H1 (cell line): ENCODE data around the gene LYPD4. TPM values are rescaled to one million over a fixed set of nuclear protein-coding genes. Genes with fewer than 3 reads are reported as not detected.

Source experiments
- CTCF ChIA-PET: fragments of 300-600 bp; sonication (Branson Sonifier 250); formaldehyde crosslinking; loops from one replicate; lab custom pipeline; 2021; ENCODE audit not compliant: partially characterized antibody; lab: Charles Lee
- POLR2A ChIA-PET: fragments of 300-600 bp; sonication (Branson Sonifier 250); formaldehyde crosslinking; loops from one replicate; lab custom pipeline; 2021; ENCODE audit warnings: inconsistent platforms; ENCODE audit not compliant: partially characterized antibody; lab: Charles Lee
- DNase-seq, 2 experiments: peaks; one replicate each; pipeline versions ENCODE4 v3.0.0 to v3.0.0-alpha.2; 2010 to 2022; ENCODE audit warnings: low spot score in 2 of 2, low read depth in 1 of 2, mixed read lengths in 1 of 2
- FAIRE-seq: peaks from 2 replicates; lab custom pipeline; 2011; peaks lifted over from hg19 to GRCh38; lab: Jason Lieb, UNC
- H2AFZ ChIP-seq: 2 replicates; pipeline ENCODE4 v1.8.1; 2012; ENCODE audit warnings: low read length, inconsistent platforms
- H2AK5ac ChIP-seq: 2 replicates; pipeline ENCODE4 v1.6.1; 2013; ENCODE audit warnings: low read depth, low read length
- H2BK120ac ChIP-seq: replicated peaks from 2 replicates; pipeline ENCODE3; 2013; ENCODE audit warnings: low read depth, low read length, inconsistent platforms
- H2BK12ac ChIP-seq: 2 replicates; pipeline ENCODE4 v1.6.1; 2013; ENCODE audit warnings: low read depth, low read length
- H2BK15ac ChIP-seq: 2 replicates; pipeline ENCODE4 v1.6.1; 2013; ENCODE audit warnings: low read length
- H2BK20ac ChIP-seq: 2 replicates; pipeline ENCODE4 v1.6.1; 2013; ENCODE audit warnings: low read length
- H2BK5ac ChIP-seq: 2 replicates; pipeline ENCODE4 v1.6.1; 2013; ENCODE audit warnings: low read depth, low read length
- H3K14ac ChIP-seq: 2 replicates; pipeline ENCODE4 v1.6.1; 2013; ENCODE audit warnings: inconsistent platforms; ENCODE audit not compliant: insufficient read length
- H3K18ac ChIP-seq: 2 replicates; pipeline ENCODE4 v1.6.1; 2013; ENCODE audit warnings: low read length; ENCODE audit errors: extremely low read depth
- H3K23ac ChIP-seq: 2 replicates; pipeline ENCODE4 v1.6.1; 2013; ENCODE audit warnings: inconsistent platforms; ENCODE audit not compliant: insufficient read length
- H3K23me2 ChIP-seq: 2 replicates; pipeline ENCODE4 v1.6.1; 2013; ENCODE audit warnings: low read depth, low read length
- H3K27ac ChIP-seq: 2 replicates; pipeline ENCODE4 v1.6.1; 2011; ENCODE audit warnings: low read depth, low read length, inconsistent platforms
- H3K27me3 ChIP-seq, 4 experiments: replicated peaks in 1 of 4; 1 replicate in 1 of 4; 2 replicates in 3 of 4; pipeline versions ENCODE4 v1.6.1 to v1.8.1; 2011 to 2013; ENCODE audit warnings: low read length in 3 of 4, mild to moderate bottlenecking in 3 of 4, inconsistent platforms in 2 of 4, mixed read lengths in 2 of 4, moderate library complexity in 1 of 4; ENCODE audit not compliant: control insufficient read depth in 3 of 4, insufficient read depth in 3 of 4; ENCODE audit errors: extremely low read depth in 1 of 4
- H3K36me3 ChIP-seq, 4 experiments: 2 replicates each; pipeline versions ENCODE4 v1.6.1 to v1.8.1; 2011 to 2013; ENCODE audit warnings: mild to moderate bottlenecking in 4 of 4, low read length in 3 of 4, moderate library complexity in 2 of 4, control low read depth in 1 of 4, inconsistent platforms in 1 of 4; ENCODE audit not compliant: insufficient read depth in 4 of 4, control insufficient read depth in 2 of 4
- H3K4ac ChIP-seq: replicated peaks from 2 replicates; pipeline ENCODE3; 2013; ENCODE audit warnings: low read length, low read depth, mixed read lengths, inconsistent platforms; ENCODE audit not compliant: insufficient read length
- H3K4me1 ChIP-seq, 4 experiments: replicated peaks in 1 of 4; 1 replicate in 1 of 4; 2 replicates in 3 of 4; pipeline versions ENCODE4 v1.6.1 to v1.8.1; 2011 to 2013; ENCODE audit warnings: low read length in 3 of 4, inconsistent platforms in 2 of 4, mixed read lengths in 1 of 4; ENCODE audit not compliant: insufficient read depth in 4 of 4, control insufficient read depth in 3 of 4
- H3K4me2 ChIP-seq, 2 experiments: 2 replicates each; pipeline versions ENCODE4 v1.6.1 to v1.8.1; 2011 to 2013; ENCODE audit warnings: low read depth in 2 of 2, low read length in 2 of 2, control low read depth in 1 of 2, inconsistent platforms in 1 of 2, mild to moderate bottlenecking in 1 of 2; ENCODE audit not compliant: insufficient read depth in 1 of 2
- H3K4me3 ChIP-seq, 4 experiments: fragments of 200-600, 300-600 bp in 1 of 4; sonication (generic), shearing (Covaris generic), sonication (Bioruptor Twin) in 1 of 4; 2 replicates each; pipeline versions ENCODE4 v1.5.1 to v1.8.1; 2011 to 2016; ENCODE audit warnings: low read length in 4 of 4, low read depth in 3 of 4, control low read depth in 2 of 4, inconsistent platforms in 2 of 4, mild to moderate bottlenecking in 2 of 4, mixed read lengths in 1 of 4, moderate library complexity in 1 of 4; ENCODE audit not compliant: insufficient read depth in 2 of 4; ENCODE audit errors: extremely low read depth in 1 of 4
- H3K56ac ChIP-seq: replicated peaks from 2 replicates; pipeline ENCODE3; 2013; ENCODE audit warnings: low read depth, mild to moderate bottlenecking, mixed read lengths, low read length, inconsistent platforms; ENCODE audit not compliant: insufficient read length
- H3K79me1 ChIP-seq: 2 replicates; pipeline ENCODE4 v1.6.1; 2013; ENCODE audit warnings: low read depth, low read length, control low read depth
- H3K79me2 ChIP-seq, 2 experiments: 2 replicates each; pipeline versions ENCODE4 v1.6.1 to v1.8.1; 2012 to 2013; ENCODE audit warnings: low read length in 2 of 2, mild to moderate bottlenecking in 2 of 2, inconsistent platforms in 1 of 2; ENCODE audit not compliant: insufficient read depth in 2 of 2, control insufficient read depth in 1 of 2
- H3K9ac ChIP-seq, 4 experiments: replicated peaks in 1 of 4; 1 replicate in 1 of 4; 2 replicates in 3 of 4; pipeline versions ENCODE4 v1.6.1 to v1.8.1; 2011 to 2013; ENCODE audit warnings: low read depth in 3 of 4, low read length in 3 of 4, control low read depth in 2 of 4, mild to moderate bottlenecking in 2 of 4, moderate library complexity in 2 of 4, inconsistent platforms in 1 of 4; ENCODE audit errors: extremely low read depth in 1 of 4
- H3K9me3 ChIP-seq, 2 experiments: 2 replicates each; pipeline versions ENCODE4 v1.6.1 to v1.8.1; 2012 to 2013; ENCODE audit warnings: mild to moderate bottlenecking in 2 of 2, moderate library complexity in 2 of 2, control low read depth in 1 of 2, inconsistent platforms in 1 of 2, low read depth in 1 of 2, low read length in 1 of 2, mixed read lengths in 1 of 2; ENCODE audit not compliant: insufficient read depth in 2 of 2
- H4K20me1 ChIP-seq, 2 experiments: replicated peaks in 1 of 2; 2 replicates each; pipeline versions ENCODE3 to v1.8.1; 2011 to 2013; ENCODE audit warnings: inconsistent platforms in 2 of 2, low read length in 2 of 2, mild to moderate bottlenecking in 1 of 2; ENCODE audit not compliant: insufficient read depth in 2 of 2, control insufficient read depth in 1 of 2
- H4K5ac ChIP-seq: 2 replicates; pipeline ENCODE4 v1.6.1; 2013; ENCODE audit warnings: low read length, low read depth, mixed read lengths, inconsistent platforms; ENCODE audit not compliant: insufficient read length
- H4K8ac ChIP-seq: 2 replicates; pipeline ENCODE4 v1.8.0; 2013; ENCODE audit warnings: mild to moderate bottlenecking, moderate library complexity, low read length, inconsistent platforms; ENCODE audit not compliant: insufficient read depth; ENCODE audit errors: extremely low read depth
- H4K91ac ChIP-seq: replicated peaks from 2 replicates; pipeline ENCODE3; 2013; ENCODE audit warnings: low read length, mixed read lengths, inconsistent platforms; ENCODE audit not compliant: insufficient read length
- WGBS, 2 experiments: shearing (Covaris generic) in 1 of 2; methylation state at CpG; one replicate each; pipeline versions ENCODE4 v1.1.6 to v1.1.7; 2013 to 2015; ENCODE audit warnings: low lambda C conversion rate in 2 of 2, mixed read lengths in 2 of 2, inconsistent platforms in 1 of 2, low coverage in 1 of 2, missing lambda C conversion rate in 1 of 2; ENCODE audit not compliant: insufficient replicate concordance in 2 of 2, insufficient coverage in 1 of 2, insufficient read length in 1 of 2; ENCODE audit errors: extremely low coverage in 1 of 2, missing lambda C conversion rate in 1 of 2; 5-methylcytosine and 5-hydroxymethylcytosine counted together
- polyA plus RNA-seq, 7 experiments: library from polyadenylated mRNA; depleted of rRNA in 3 of 7; stranded (reverse) in 5 of 7; unstranded in 2 of 7; fragments of >200 nt in 5 of 7; fragments of 200-250 nt in 2 of 7; gene quantifications; 1 replicate in 5 of 7; 2 replicates in 1 of 7; 4 replicates in 1 of 7; pipeline versions ENCODE4 v1.2.1 to v1.2.3, GENCODE V29; 2011 to 2013; ENCODE audit warnings: missing spikeins in 2 of 7, mixed read lengths in 2 of 7
- total RNA-seq: library from RNA; stranded (reverse); fragmentation: NEBNext Ultra II Directional; extraction: Animal tissue kit (Norgen Biotek cat#: 25700); gene quantifications from 2 replicates; pipeline ENCODE4 v1.2.1, GENCODE V29; 2021
- TF ChIP-seq, protein P1 (sequence below): IDR thresholded peaks from 2 replicates; pipeline ENCODE4 v1.6.1; 2011; ENCODE audit warnings: low read length, improper control_type of control experiment

Gene LYPD4
- total and polyA plus RNA-seq, 2 of the 8 experiments (the other 6 are each of a cell fraction or from before 2014, with no cell fraction given): 0.06 TPM; not detected in 1

DNA sequence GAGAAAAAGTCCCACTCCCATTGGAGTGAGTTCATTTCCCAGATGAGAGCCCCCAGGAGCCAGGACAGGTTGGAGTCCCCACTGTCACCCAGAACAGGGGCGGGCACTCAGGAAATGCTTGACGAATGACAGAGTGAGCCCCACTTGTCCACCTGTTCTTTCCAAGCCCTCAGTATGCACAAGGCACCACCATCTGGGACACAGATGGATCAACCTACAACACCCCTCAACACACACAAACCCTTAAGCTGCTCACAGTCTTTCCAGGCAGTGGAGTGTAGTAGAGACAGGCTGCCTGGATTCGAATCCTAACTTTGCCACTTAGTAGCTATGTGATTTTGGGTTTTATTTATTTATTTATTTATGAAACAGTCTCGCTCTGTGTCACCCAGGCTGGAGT, 46.5 kb upstream of the LYPD4 start:
- Histone ChIP-seq H3K36me3 (peaks cover 0 to 2% (median 0%) of the 10 kb centered on the region in 4 experiments; a peak in 3 of 8 replicates), H3K27ac (no peak overlapping the region), H4K8ac (no peak overlapping the region), H2BK120ac (no peak overlapping the region), H2AFZ (no peak overlapping the region), H2BK5ac (no peak overlapping the region), H3K14ac (no peak overlapping the region), H2BK20ac (no peak overlapping the region), H2BK12ac (no peak overlapping the region), H3K4ac (no peak overlapping the region), H3K56ac (no peak overlapping the region), H3K79me1 (no peaks in the 10 kb centered on the region; the same call in 1 of the 2 replicates), H3K79me2 (no peaks in the 10 kb centered on the region), H3K4me2 (no peak overlapping the region), H3K27me3 (no peaks in the 10 kb centered on the region), H4K91ac (no peak overlapping the region), H4K5ac (no peak overlapping the region), H2BK15ac (no peak overlapping the region), H4K20me1 (peaks cover 3 to 8% of the 10 kb centered on the region in 2 experiments), H3K4me1 (peaks cover 3 to 16% (median 12%) of the 10 kb centered on the region in 4 experiments), H2AK5ac (no peak overlapping the region), H3K4me3 (no peak overlapping the region), H3K23me2 (no peaks in the 10 kb centered on the region), H3K9me3 (no peaks in the 10 kb centered on the region), H3K23ac (no peak overlapping the region)
- ChIA-PET CTCF (interaction anchor here (0.8 to 2.5 kb wide), 8 partner anchors 12 to 58 kb away, joined by 3 to 12 read pairs (median 4); partner anchors contain the start of gene CD79A), POLR2A (interaction anchor here (1.0 to 13.9 kb wide), 4 partner anchors 22 to 35 kb away, joined by 3 to 298 read pairs (median 8); partner anchors contain the start of gene RPS19)
- WGBS, 2 experiments: 90% methylated on average over 4 of the region's 4 CpGs; no CpG with 5 or more reads in 1 of the 2 experiments
- no peak for DNase-seq
- no peak for FAIRE-seq
- TF ChIP-seq, protein P1, sequence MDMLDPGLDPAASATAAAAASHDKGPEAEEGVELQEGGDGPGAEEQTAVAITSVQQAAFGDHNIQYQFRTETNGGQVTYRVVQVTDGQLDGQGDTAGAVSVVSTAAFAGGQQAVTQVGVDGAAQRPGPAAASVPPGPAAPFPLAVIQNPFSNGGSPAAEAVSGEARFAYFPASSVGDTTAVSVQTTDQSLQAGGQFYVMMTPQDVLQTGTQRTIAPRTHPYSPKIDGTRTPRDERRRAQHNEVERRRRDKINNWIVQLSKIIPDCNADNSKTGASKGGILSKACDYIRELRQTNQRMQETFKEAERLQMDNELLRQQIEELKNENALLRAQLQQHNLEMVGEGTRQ: no peak
- TF ChIP-seq, all 59 proteins: peak for 0
- no peak overlapping the region for H3K9ac ChIP-seq
- H3K18ac ChIP-seq: no peak overlapping the region
